WTC11 (cell line): Measurements from ENCODE around the gene GHR. TPM values are rescaled to one million over a fixed set of nuclear protein-coding genes. Genes with fewer than 3 reads are reported as not detected.

Experiments used
- ATAC-seq: fragments of 200-7000 bp; cut with Tn5 transposase; 2 replicates; pipeline ENCODE4 v1.10.0; 2021; ENCODE audit warnings: mild to moderate bottlenecking, moderate library complexity
- CTCF ChIA-PET: fragments of 300-600 bp; sonication (Branson Sonifier 250); formaldehyde crosslinking; loops from one replicate; lab custom pipeline; 2021; ENCODE audit warnings: antibody characterized with exemption; lab: Charles Lee
- POLR2A ChIA-PET: fragments of 350-600 bp; sonication (Branson Sonifier 250); formaldehyde crosslinking; loops from one replicate; lab custom pipeline; 2021; ENCODE audit warnings: antibody characterized with exemption; lab: Charles Lee
- DNase-seq: peaks from one replicate; pipeline ENCODE4 v3.0.0; 2021; ENCODE audit warnings: low spot score
- H3K27ac Mint-ChIP-seq: 2 replicates; pipeline ENCODE4 v1.8.0; 2021; ENCODE audit warnings: mixed read lengths
- H3K27me3 Mint-ChIP-seq: 2 replicates; pipeline ENCODE4 v1.8.0; 2021; ENCODE audit warnings: low read depth, mild to moderate bottlenecking, moderate library complexity, mixed read lengths
- H3K36me3 Mint-ChIP-seq: 2 replicates; pipeline ENCODE4 v1.8.0; 2021; ENCODE audit warnings: mixed read lengths
- H3K4me1 Mint-ChIP-seq: 2 replicates; pipeline ENCODE4 v1.8.0; 2022; ENCODE audit warnings: mixed read lengths
- H3K4me3 Mint-ChIP-seq: 2 replicates; pipeline ENCODE4 v1.8.0; 2021; ENCODE audit warnings: mild to moderate bottlenecking, moderate library complexity, mixed read lengths
- H3K9me3 Mint-ChIP-seq: 2 replicates; pipeline ENCODE4 v1.8.0; 2021; ENCODE audit warnings: mixed read lengths
- CBFB ChIP-seq: sonication (generic); formaldehyde crosslinking; IDR thresholded peaks from 2 replicates; pipeline ENCODE4 v1.8.1; 2022; ENCODE audit warnings: mild to moderate bottlenecking, low read depth, missing genetic modification reagents
- ELF4 ChIP-seq: sonication (generic); formaldehyde crosslinking; IDR thresholded peaks from 2 replicates; pipeline ENCODE4 v1.8.1; 2022; ENCODE audit warnings: low read depth, mild to moderate bottlenecking, moderate library complexity, missing genetic modification reagents
- ETV6 ChIP-seq: sonication (generic); formaldehyde crosslinking; IDR thresholded peaks from 2 replicates; pipeline ENCODE4 v1.8.1; 2022; ENCODE audit warnings: mild to moderate bottlenecking, missing genetic modification reagents
- FOXP4 ChIP-seq: sonication (generic); formaldehyde crosslinking; IDR thresholded peaks from 2 replicates; pipeline ENCODE4 v1.8.0; 2022; ENCODE audit warnings: mild to moderate bottlenecking, missing genetic modification reagents
- HMGA2 ChIP-seq: fragments of 250-450 bp; sonication (Bioruptor Pico); IDR thresholded peaks from 2 replicates; pipeline ENCODE4 v1.4.0; 2021; ENCODE audit warnings: mild to moderate bottlenecking, moderate library complexity
- IRF2 ChIP-seq: sonication (generic); formaldehyde crosslinking; IDR thresholded peaks from 2 replicates; pipeline ENCODE4 v1.8.0; 2022; ENCODE audit warnings: low read depth, missing genetic modification reagents, borderline replicate concordance
- NFE2L1 ChIP-seq: sonication (generic); formaldehyde crosslinking; IDR thresholded peaks from 2 replicates; pipeline ENCODE4 v1.8.1; 2023; ENCODE audit warnings: missing genetic modification reagents
- OVOL2 ChIP-seq: fragments of 250-450 bp; sonication (Bioruptor Pico); IDR thresholded peaks from 2 replicates; pipeline ENCODE4 v1.9.0; 2021; ENCODE audit warnings: mild to moderate bottlenecking, borderline replicate concordance
- PRDM15 ChIP-seq: sonication (generic); formaldehyde crosslinking; IDR thresholded peaks from 2 replicates; pipeline ENCODE4 v1.8.0; 2022; ENCODE audit warnings: missing genetic modification reagents
- SP1 ChIP-seq: sonication (generic); formaldehyde crosslinking; conservative IDR thresholded peaks from 2 replicates; pipeline ENCODE4 v1.8.1; 2022; ENCODE audit warnings: missing genetic modification reagents
- STAT6 ChIP-seq: sonication (generic); formaldehyde crosslinking; conservative IDR thresholded peaks from 2 replicates; pipeline ENCODE4 v1.8.1; 2023; ENCODE audit warnings: mild to moderate bottlenecking, low read depth, missing genetic modification reagents, moderate library complexity
- USF2 ChIP-seq: sonication (generic); formaldehyde crosslinking; IDR thresholded peaks from 2 replicates; pipeline ENCODE4 v1.8.1; 2023; ENCODE audit warnings: mild to moderate bottlenecking, missing genetic modification reagents, moderate library complexity
- ZNF423 ChIP-seq: fragments of 250-450 bp; sonication (Bioruptor Pico); IDR thresholded peaks from 2 replicates; pipeline ENCODE4 v2.1.2; 2022; ENCODE audit warnings: mild to moderate bottlenecking, moderate library complexity
- ZNF671 ChIP-seq: fragments of 250-450 bp; sonication (Bioruptor Pico); IDR thresholded peaks from 2 replicates; pipeline ENCODE4 v1.8.0; 2021; ENCODE audit warnings: mild to moderate bottlenecking
- ZSCAN18 ChIP-seq: fragments of 250-450 bp; sonication (Bioruptor Pico); IDR thresholded peaks from 2 replicates; pipeline ENCODE4 v2.1.2; 2022; ENCODE audit warnings: mild to moderate bottlenecking, moderate library complexity
- total RNA-seq: library from RNA; stranded (reverse); gene quantifications from 3 replicates; pipeline ENCODE4 v1.2.3, GENCODE V29; 2021
- TF ChIP-seq, protein P1 (sequence below): sonication (generic); formaldehyde crosslinking; IDR thresholded peaks from 2 replicates; pipeline ENCODE4 v1.8.1; 2023; ENCODE audit warnings: mild to moderate bottlenecking, missing genetic modification reagents
- TF ChIP-seq, protein P2 (sequence below): sonication (generic); formaldehyde crosslinking; IDR thresholded peaks from 2 replicates; pipeline ENCODE4 v1.8.1; 2023; ENCODE audit warnings: mild to moderate bottlenecking, missing genetic modification reagents, borderline replicate concordance

GHR gene
- total RNA-seq, 1 experiment from 2014 or later, result 0.57 TPM

GRCh38 chr5:42650084-42650483 lies 226.8 kb downstream of the GHR start:
- DNase-seq (no peak), ATAC-seq (no peak)
- no peaks in the 10 kb centered on the region for H3K4me1 Mint-ChIP-seq
- ChIA-PET CTCF (no interaction called here), POLR2A (no interaction called here)
- no peak overlapping the region for H3K27ac Mint-ChIP-seq
- no peaks in the 10 kb centered on the region for H3K36me3 Mint-ChIP-seq
- no peaks in the 10 kb centered on the region for H3K9me3 Mint-ChIP-seq
- no peak for TF ChIP-seq ETV6 (CRISPR knock-in tag)
- no peak for TF ChIP-seq OVOL2 (CRISPR knock-in tag)
- no peak for TF ChIP-seq USF2 (CRISPR knock-in tag)
- TF ChIP-seq CBFB (CRISPR knock-in tag), result no peak
- TF ChIP-seq STAT6 (CRISPR knock-in tag), result no peak
- no peak for TF ChIP-seq SP1
- TF ChIP-seq IRF2 (CRISPR knock-in tag), result no peak
- TF ChIP-seq ZSCAN18, result no peak
- TF ChIP-seq, protein P1, sequence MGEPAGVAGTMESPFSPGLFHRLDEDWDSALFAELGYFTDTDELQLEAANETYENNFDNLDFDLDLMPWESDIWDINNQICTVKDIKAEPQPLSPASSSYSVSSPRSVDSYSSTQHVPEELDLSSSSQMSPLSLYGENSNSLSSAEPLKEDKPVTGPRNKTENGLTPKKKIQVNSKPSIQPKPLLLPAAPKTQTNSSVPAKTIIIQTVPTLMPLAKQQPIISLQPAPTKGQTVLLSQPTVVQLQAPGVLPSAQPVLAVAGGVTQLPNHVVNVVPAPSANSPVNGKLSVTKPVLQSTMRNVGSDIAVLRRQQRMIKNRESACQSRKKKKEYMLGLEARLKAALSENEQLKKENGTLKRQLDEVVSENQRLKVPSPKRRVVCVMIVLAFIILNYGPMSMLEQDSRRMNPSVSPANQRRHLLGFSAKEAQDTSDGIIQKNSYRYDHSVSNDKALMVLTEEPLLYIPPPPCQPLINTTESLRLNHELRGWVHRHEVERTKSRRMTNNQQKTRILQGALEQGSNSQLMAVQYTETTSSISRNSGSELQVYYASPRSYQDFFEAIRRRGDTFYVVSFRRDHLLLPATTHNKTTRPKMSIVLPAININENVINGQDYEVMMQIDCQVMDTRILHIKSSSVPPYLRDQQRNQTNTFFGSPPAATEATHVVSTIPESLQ, result no peak
- no peak for TF ChIP-seq FOXP4 (CRISPR knock-in tag)
- TF ChIP-seq, protein P2, sequence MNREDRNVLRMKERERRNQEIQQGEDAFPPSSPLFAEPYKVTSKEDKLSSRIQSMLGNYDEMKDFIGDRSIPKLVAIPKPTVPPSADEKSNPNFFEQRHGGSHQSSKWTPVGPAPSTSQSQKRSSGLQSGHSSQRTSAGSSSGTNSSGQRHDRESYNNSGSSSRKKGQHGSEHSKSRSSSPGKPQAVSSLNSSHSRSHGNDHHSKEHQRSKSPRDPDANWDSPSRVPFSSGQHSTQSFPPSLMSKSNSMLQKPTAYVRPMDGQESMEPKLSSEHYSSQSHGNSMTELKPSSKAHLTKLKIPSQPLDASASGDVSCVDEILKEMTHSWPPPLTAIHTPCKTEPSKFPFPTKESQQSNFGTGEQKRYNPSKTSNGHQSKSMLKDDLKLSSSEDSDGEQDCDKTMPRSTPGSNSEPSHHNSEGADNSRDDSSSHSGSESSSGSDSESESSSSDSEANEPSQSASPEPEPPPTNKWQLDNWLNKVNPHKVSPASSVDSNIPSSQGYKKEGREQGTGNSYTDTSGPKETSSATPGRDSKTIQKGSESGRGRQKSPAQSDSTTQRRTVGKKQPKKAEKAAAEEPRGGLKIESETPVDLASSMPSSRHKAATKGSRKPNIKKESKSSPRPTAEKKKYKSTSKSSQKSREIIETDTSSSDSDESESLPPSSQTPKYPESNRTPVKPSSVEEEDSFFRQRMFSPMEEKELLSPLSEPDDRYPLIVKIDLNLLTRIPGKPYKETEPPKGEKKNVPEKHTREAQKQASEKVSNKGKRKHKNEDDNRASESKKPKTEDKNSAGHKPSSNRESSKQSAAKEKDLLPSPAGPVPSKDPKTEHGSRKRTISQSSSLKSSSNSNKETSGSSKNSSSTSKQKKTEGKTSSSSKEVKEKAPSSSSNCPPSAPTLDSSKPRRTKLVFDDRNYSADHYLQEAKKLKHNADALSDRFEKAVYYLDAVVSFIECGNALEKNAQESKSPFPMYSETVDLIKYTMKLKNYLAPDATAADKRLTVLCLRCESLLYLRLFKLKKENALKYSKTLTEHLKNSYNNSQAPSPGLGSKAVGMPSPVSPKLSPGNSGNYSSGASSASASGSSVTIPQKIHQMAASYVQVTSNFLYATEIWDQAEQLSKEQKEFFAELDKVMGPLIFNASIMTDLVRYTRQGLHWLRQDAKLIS (CRISPR knock-in tag), result no peak
- H3K27me3 Mint-ChIP-seq, result no peaks in the 10 kb centered on the region
- no peak overlapping the region for H3K4me3 Mint-ChIP-seq

DNA sequence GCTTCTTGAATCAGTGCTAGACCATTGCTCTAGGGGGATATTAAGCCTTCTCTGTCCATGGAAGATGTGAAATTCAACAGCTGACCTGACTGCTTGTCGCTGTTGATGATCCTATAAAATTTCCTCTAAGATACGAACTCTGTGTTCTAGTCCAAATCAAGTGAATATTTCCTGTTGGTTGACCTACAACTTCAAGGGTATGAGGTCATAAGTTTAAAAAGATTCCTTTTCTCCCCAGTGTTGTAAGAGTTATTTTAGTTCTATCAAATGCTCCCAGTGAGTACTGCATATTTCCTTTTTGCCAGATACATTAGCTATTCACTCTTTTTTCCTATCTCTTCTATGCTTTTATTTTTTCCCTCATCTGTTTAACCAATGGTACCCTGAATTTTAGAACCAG lies 230.5 kb downstream of the GHR start:
- no peak for DNase-seq
- no peak for ATAC-seq
- Mint-ChIP-seq H3K4me3 (no peak overlapping the region), H3K27me3 (no peaks in the 10 kb centered on the region), H3K4me1 (0 out of 2 replicates have a peak, but pooled peaks cover 2% of the 10 kb centered on the region), H3K27ac (no peak overlapping the region), H3K36me3 (no peaks in the 10 kb centered on the region), H3K9me3 (no peaks in the 10 kb centered on the region)
- ChIA-PET POLR2A (no interaction called here), CTCF (no interaction called here)
- no peak for TF ChIP-seq NFE2L1 (CRISPR knock-in tag)
- TF ChIP-seq HMGA2 (CRISPR knock-in tag), result no peak
- no peak for TF ChIP-seq USF2 (CRISPR knock-in tag)
- TF ChIP-seq ZNF423 (CRISPR knock-in tag), result no peak
- no peak for TF ChIP-seq ELF4 (CRISPR knock-in tag)
- no peak for TF ChIP-seq ZNF671 (CRISPR knock-in tag)
- no peak for TF ChIP-seq PRDM15 (CRISPR knock-in tag)
